ENCODE data around the gene COL19A1.

The COL19A1 gene

GRCh38 chr6:70246118-70246517, 379.8 kb downstream of the COL19A1 start:
- DNase-seq = no peak

- no peak for DNase-seq
Observed at GRCh38 chr6:70252604-70253003, 386.2 kb downstream of the COL19A1 start.

GRCh38 chr6:70253923-70254322, 387.6 kb downstream of the COL19A1 start:
- no peak for DNase-seq

- DNase-seq = no peak
Observed at GRCh38 chr6:70254784-70255183, 388.4 kb downstream of the COL19A1 start.

- DNase-seq = no peak
Observed at GRCh38 chr6:70257768-70258273, 391.5 kb downstream of the COL19A1 start.

GRCh38 chr6:70258483-70258882, 392.1 kb downstream of the COL19A1 start:
- DNase-seq = no peak

Data from activated CD4-positive, alpha-beta T cell treated with anti-CD3 and anti-CD28 coated beads, Interleukin-2, amount 50 U/mL, for 16 hours (primary cell).